GM23338 (cell line): Measurements from ENCODE around the gene ACSL6. TPM values are rescaled to one million over a fixed set of nuclear protein-coding genes. Genes with fewer than 3 reads are reported as not detected.

Experiments used
- ATAC-seq: fragments of 200-7000 bp; cut with Tn5 transposase; 3 replicates; pipeline ENCODE4 v1.9.1; 2020
- DNase-seq: peaks from one replicate; pipeline ENCODE4 v3.0.0-alpha.2; 2015; ENCODE audit warnings: low spot score
- H2AFZ ChIP-seq: fragments of 200-600 bp; sonication (generic); 2 replicates; pipeline ENCODE4 v1.8.0; 2016; ENCODE audit warnings: antibody characterized with exemption, mild to moderate bottlenecking, moderate library complexity
- H3F3A ChIP-seq: fragments of 200-600 bp; sonication (generic); replicated peaks from 2 replicates; pipeline ENCODE4 v1.8.0; 2017; ENCODE audit warnings: antibody characterized with exemption, mixed run types, low read depth
- H3K27ac ChIP-seq: fragments of 200-600 bp; sonication (generic); 2 replicates; pipeline ENCODE4 v1.6.1; 2016; ENCODE audit warnings: low read depth
- H3K27me3 ChIP-seq: fragments of 200-600 bp; sonication (generic); 2 replicates; pipeline ENCODE4 v1.8.0; 2016; ENCODE audit warnings: mild to moderate bottlenecking, mixed run types, moderate library complexity; ENCODE audit not compliant: insufficient read depth
- H3K36me3 ChIP-seq: fragments of 200-600 bp; sonication (generic); 2 replicates; pipeline ENCODE4 v1.8.0; 2016; ENCODE audit warnings: mild to moderate bottlenecking; ENCODE audit not compliant: insufficient read depth
- H3K4me1 ChIP-seq: fragments of 200-600 bp; sonication (generic); 2 replicates; pipeline ENCODE4 v1.8.0; 2016; ENCODE audit warnings: mild to moderate bottlenecking, moderate library complexity; ENCODE audit not compliant: insufficient read depth
- H3K4me2 ChIP-seq: fragments of 200-600 bp; sonication (generic); 2 replicates; pipeline ENCODE4 v1.7.1; 2017; ENCODE audit warnings: mixed run types
- H3K4me3 ChIP-seq: fragments of 200-600 bp; sonication (generic); 2 replicates; pipeline ENCODE4 v1.6.1; 2016; ENCODE audit warnings: mixed run types
- H3K79me2 ChIP-seq: fragments of 200-600 bp; sonication (generic); replicated peaks from 2 replicates; pipeline ENCODE4 v1.8.0; 2017; ENCODE audit warnings: mild to moderate bottlenecking; ENCODE audit not compliant: insufficient read depth
- H3K9me2 ChIP-seq: fragments of 200-600 bp; sonication (generic); 2 replicates; pipeline ENCODE4 v1.8.0; 2017; ENCODE audit not compliant: insufficient read depth
- H4K20me1 ChIP-seq: fragments of 200-600 bp; sonication (generic); replicated peaks from 2 replicates; pipeline ENCODE4 v1.8.0; 2017; ENCODE audit warnings: mild to moderate bottlenecking; ENCODE audit not compliant: insufficient read depth
- H3K27ac Mint-ChIP-seq: 2 replicates; pipeline ENCODE4 v1.8.0; 2020; ENCODE audit warnings: inconsistent platforms, mild to moderate bottlenecking, moderate library complexity, mixed read lengths
- H3K27me3 Mint-ChIP-seq: 3 replicates; pipeline ENCODE4 v1.8.0; 2022; ENCODE audit warnings: low read depth, mild to moderate bottlenecking, moderate library complexity, mixed read lengths, inconsistent platforms; ENCODE audit not compliant: insufficient read depth, poor library complexity
- H3K36me3 Mint-ChIP-seq: 3 replicates; pipeline ENCODE4 v1.8.0; 2021; ENCODE audit warnings: low read depth, mild to moderate bottlenecking, inconsistent platforms, moderate library complexity, mixed read lengths
- H3K4me1 Mint-ChIP-seq: 3 replicates; pipeline ENCODE4 v1.8.0; 2020; ENCODE audit warnings: mild to moderate bottlenecking, inconsistent platforms, mixed read lengths
- H3K4me3 Mint-ChIP-seq: 3 replicates; pipeline ENCODE4 v1.8.0; 2021; ENCODE audit warnings: moderate library complexity, mild to moderate bottlenecking, inconsistent platforms, mixed read lengths
- H3K9me3 Mint-ChIP-seq: 3 replicates; pipeline ENCODE4 v1.8.0; 2020; ENCODE audit warnings: moderate library complexity, mild to moderate bottlenecking, inconsistent platforms, mixed read lengths
- CREB1 ChIP-seq: fragments of 250-450 bp; sonication (Bioruptor Pico); IDR thresholded peaks from 2 replicates; pipeline ENCODE4 v1.5.0; 2020; ENCODE audit warnings: low read depth, mild to moderate bottlenecking, moderate library complexity
- ETS1 ChIP-seq: IDR thresholded peaks from 2 replicates; pipeline ENCODE4 v1.6.1; 2016; ENCODE audit warnings: antibody characterized with exemption
- EZH2 ChIP-seq: fragments of 200-600 bp; sonication (generic); IDR thresholded peaks from one replicate; pipeline ENCODE4 v1.8.0; 2017; ENCODE audit warnings: antibody characterized with exemption, mild to moderate bottlenecking, low read depth; ENCODE audit not compliant: unreplicated experiment
- JUNB ChIP-seq: IDR thresholded peaks from one replicate; pipeline ENCODE4 v1.6.1; 2016; ENCODE audit warnings: antibody characterized with exemption; ENCODE audit not compliant: unreplicated experiment
- NANOG ChIP-seq: IDR thresholded peaks from 2 replicates; pipeline ENCODE4 v1.6.1; 2016; ENCODE audit warnings: antibody characterized with exemption, borderline replicate concordance
- POLR2AphosphoS5 ChIP-seq: IDR thresholded peaks from 2 replicates; pipeline ENCODE4 v1.6.1; 2016; ENCODE audit warnings: antibody characterized with exemption, low read depth
- REST ChIP-seq: IDR thresholded peaks from one replicate; pipeline ENCODE4 v1.6.1; 2018; ENCODE audit warnings: antibody characterized with exemption; ENCODE audit not compliant: unreplicated experiment
- STAT1 ChIP-seq: IDR thresholded peaks from one replicate; pipeline ENCODE4 v1.6.1; 2016; ENCODE audit warnings: antibody characterized with exemption; ENCODE audit not compliant: unreplicated experiment
- ZNF114 ChIP-seq: fragments of 250-450 bp; sonication (Bioruptor Pico); IDR thresholded peaks from 2 replicates; pipeline ENCODE4 v1.5.0; 2020; ENCODE audit warnings: mild to moderate bottlenecking, moderate library complexity
- ZNF331 ChIP-seq: fragments of 250-450 bp; sonication (Bioruptor Pico); IDR thresholded peaks from 2 replicates; pipeline ENCODE4 v1.5.0; 2020; ENCODE audit warnings: low read depth, mild to moderate bottlenecking, moderate library complexity
- ZNF462 ChIP-seq: fragments of 250-450 bp; sonication (Bioruptor Pico); IDR thresholded peaks from 2 replicates; pipeline ENCODE4 v1.5.0; 2020; ENCODE audit warnings: mild to moderate bottlenecking, moderate library complexity
- polyA plus RNA-seq: library from polyadenylated mRNA; unstranded; fragments of >200 nt; fragmentation: Nextera tagmentation; extraction: Ambion mirVana; gene quantifications from 2 replicates; pipeline ENCODE4 v1.2.1, GENCODE V29; 2016
- total RNA-seq: library from RNA; depleted of rRNA; stranded (reverse); fragments of >200 nt; shearing (Covaris generic); gene quantifications from 2 replicates; pipeline ENCODE4 v1.2.3, GENCODE V29; 2014

ACSL6 gene
- total and polyA plus RNA-seq, 2 experiments from 2014 or later: 0.76 to 3.6 TPM

GRCh38 chr5:132013006-132013689 is 1.7 kb upstream of the ACSL6 start:
- Histone ChIP-seq H3K9me2 (no peaks in the 10 kb centered on the region), H3K27me3 (peaks cover 25% of the 10 kb centered on the region), H3K4me3 (no peak overlapping the region), H4K20me1 (no peaks in the 10 kb centered on the region), H3K4me1 (peaks cover 8% of the 10 kb centered on the region; the same call in 1 of the 2 replicates), H3K36me3 (no peaks in the 10 kb centered on the region), H3K79me2 (no peaks in the 10 kb centered on the region), H3K4me2 (no peak overlapping the region), H3F3A (no peaks in the 10 kb centered on the region), H3K27ac (no peak overlapping the region), H2AFZ (no peak overlapping the region)
- TF ChIP-seq ZNF114 (no peak), REST (no peak), JUNB (no peak), ZNF331 (CRISPR knock-in tag) (no peak), CREB1 (CRISPR knock-in tag) (no peak), NANOG (no peak), ZNF462 (CRISPR knock-in tag) (no peak), POLR2AphosphoS5 (no peak), EZH2 (no peak), ETS1 (no peak), STAT1 (no peak)
- peaks cover 33% of the 10 kb centered on the region for H3K27me3 Mint-ChIP-seq
- no peaks in the 10 kb centered on the region for H3K36me3 Mint-ChIP-seq
- H3K4me3 Mint-ChIP-seq: no peak overlapping the region
- ATAC-seq: no peak
- peaks cover 31% of the 10 kb centered on the region for H3K4me1 Mint-ChIP-seq
- DNase-seq: no peak
- no peak overlapping the region for H3K27ac Mint-ChIP-seq
- H3K9me3 Mint-ChIP-seq: no peaks in the 10 kb centered on the region
